Neural progenitor cell (in vitro differentiated cells): Measurements from ENCODE around the gene MAP1LC3B2. TPM values are rescaled to one million over a fixed set of nuclear protein-coding genes. Genes with fewer than 3 reads are reported as not detected.

Experiments used
- DNase-seq: peaks from one replicate; pipeline ENCODE4 v3.0.0-alpha.2; 2016; ENCODE audit warnings: low spot score
- H2AFZ ChIP-seq: fragments of 200-600 bp; sonication (generic); replicated peaks from 2 replicates; pipeline ENCODE4 v1.6.1; 2016; ENCODE audit warnings: antibody characterized with exemption
- H3F3A ChIP-seq: fragments of 200-600 bp; sonication (generic); 2 replicates; pipeline ENCODE4 v1.6.1; 2016; ENCODE audit warnings: antibody characterized with exemption, low read depth
- H3K27ac ChIP-seq: fragments of 200-600 bp; sonication (generic); 2 replicates; pipeline ENCODE4 v1.5.1; 2016; ENCODE audit warnings: mild to moderate bottlenecking
- H3K27me3 ChIP-seq: fragments of 200-600 bp; sonication (generic); 2 replicates; pipeline ENCODE4 v1.6.1; 2016; ENCODE audit warnings: mild to moderate bottlenecking, moderate library complexity
- H3K36me3 ChIP-seq: fragments of 200-600 bp; sonication (generic); 2 replicates; pipeline ENCODE4 v1.5.1; 2016
- H3K4me1 ChIP-seq: fragments of 200-600 bp; sonication (generic); 2 replicates; pipeline ENCODE4 v1.6.1; 2016; ENCODE audit warnings: mixed run types
- H3K4me2 ChIP-seq: fragments of 200-600 bp; sonication (generic); 2 replicates; pipeline ENCODE4 v1.6.1; 2016
- H3K4me3 ChIP-seq: fragments of 200-600 bp; sonication (generic); 2 replicates; pipeline ENCODE4 v1.5.1; 2016
- H3K79me2 ChIP-seq: fragments of 200-600 bp; sonication (generic); 2 replicates; pipeline ENCODE4 v1.6.1; 2016; ENCODE audit warnings: low read depth
- H3K9ac ChIP-seq: fragments of 200-600 bp; sonication (generic); 2 replicates; pipeline ENCODE4 v1.6.1; 2016
- H3K9me3 ChIP-seq: fragments of 200-600 bp; sonication (generic); 2 replicates; pipeline ENCODE4 v1.5.1; 2016; ENCODE audit warnings: low read depth
- H4K20me1 ChIP-seq: fragments of 200-600 bp; sonication (generic); 2 replicates; pipeline ENCODE4 v1.6.1; 2016; ENCODE audit warnings: low read depth
- H3K27ac Mint-ChIP-seq: 3 replicates; pipeline ENCODE4 v1.8.0; 2021; ENCODE audit warnings: mixed read lengths
- H3K27me3 Mint-ChIP-seq: 2 replicates; pipeline ENCODE4 v1.8.0; 2022; ENCODE audit warnings: low read depth, mild to moderate bottlenecking, inconsistent platforms, moderate library complexity, mixed read lengths; ENCODE audit not compliant: insufficient read depth
- H3K36me3 Mint-ChIP-seq: 3 replicates; pipeline ENCODE4 v1.8.0; 2021; ENCODE audit warnings: mixed read lengths
- H3K4me1 Mint-ChIP-seq: 3 replicates; pipeline ENCODE4 v1.8.0; 2021; ENCODE audit warnings: mixed read lengths
- H3K4me3 Mint-ChIP-seq: 3 replicates; pipeline ENCODE4 v1.8.0; 2021; ENCODE audit warnings: mild to moderate bottlenecking, moderate library complexity, mixed read lengths
- H3K9me3 Mint-ChIP-seq: 3 replicates; pipeline ENCODE4 v1.8.0; 2020; ENCODE audit warnings: mixed read lengths
- CTCF ChIP-seq: fragments of 200-600 bp; sonication (generic); IDR thresholded peaks from 2 replicates; pipeline ENCODE4 v1.5.1; 2017; ENCODE audit warnings: antibody characterized with exemption, mild to moderate bottlenecking
- EZH2 ChIP-seq: fragments of 200-600 bp; sonication (generic); IDR thresholded peaks from 2 replicates; pipeline ENCODE4 v1.6.1; 2017; ENCODE audit warnings: antibody characterized with exemption, mild to moderate bottlenecking, moderate library complexity
- EZH2phosphoT487 ChIP-seq: fragments of 200-600 bp; sonication (generic); IDR thresholded peaks from 2 replicates; pipeline ENCODE4 v1.6.1; 2017; ENCODE audit warnings: antibody characterized with exemption
- total RNA-seq: library from RNA; depleted of rRNA; stranded (reverse); fragments of >200 nt; gene quantifications from 2 replicates; pipeline ENCODE4 v1.2.3, GENCODE V29; 2015; ENCODE audit warnings: low replicate concordance

Gene MAP1LC3B2
- total RNA-seq, 1 donor from 2014 or later, result 0.39 TPM

GRCh38 chr12:116529048-116529447 lies 30.1 kb upstream of the MAP1LC3B2 start:
- TF ChIP-seq EZH2, result no peak
- no peak for TF ChIP-seq CTCF
- TF ChIP-seq EZH2phosphoT487, result no peak
- no peak overlapping the region for H3K4me2 ChIP-seq
- H3K27ac Mint-ChIP-seq, result peak overlapping the region; percentile 70

GRCh38 chr12:116529686-116530085 lies 29.5 kb upstream of the MAP1LC3B2 start:
- H3K9ac ChIP-seq, result no peak overlapping the region

More at GRCh38 chr12:116529048-116529447, 30.1 kb upstream of the MAP1LC3B2 start:
- H3F3A ChIP-seq, result peaks cover under 1% of the 10 kb centered on the region
- no peaks in the 10 kb centered on the region for H3K36me3 Mint-ChIP-seq
- H3K4me3 Mint-ChIP-seq, result no peak overlapping the region
- H3K27me3 Mint-ChIP-seq, result peaks cover 4% of the 10 kb centered on the region
- H4K20me1 ChIP-seq, result no peaks in the 10 kb centered on the region
- H3K79me2 ChIP-seq, result no peaks in the 10 kb centered on the region
- H3K36me3 ChIP-seq, result no peaks in the 10 kb centered on the region
- DNase-seq, result no peak
- H3K9me3 Mint-ChIP-seq, result no peaks in the 10 kb centered on the region
- no peak overlapping the region for H2AFZ ChIP-seq
- H3K4me1 Mint-ChIP-seq, result peaks cover 43% of the 10 kb centered on the region
- H3K27ac ChIP-seq, result no peak overlapping the region
- H3K27me3 ChIP-seq, result no peaks in the 10 kb centered on the region
- H3K4me3 ChIP-seq, result no peak overlapping the region
- no peak overlapping the region for H3K9ac ChIP-seq
- peaks cover 16% of the 10 kb centered on the region for H3K4me1 ChIP-seq
- H3K9me3 ChIP-seq, result no peaks in the 10 kb centered on the region

GRCh38 chr12:116532428-116532827 lies 26.8 kb upstream of the MAP1LC3B2 start:
- TF ChIP-seq CTCF (no peak), EZH2 (no peak), EZH2phosphoT487 (no peak)
- Histone ChIP-seq H3K36me3 (no peaks in the 10 kb centered on the region), H3F3A (peaks cover 8% of the 10 kb centered on the region), H2AFZ (no peak overlapping the region), H3K79me2 (no peaks in the 10 kb centered on the region), H3K27me3 (no peaks in the 10 kb centered on the region), H4K20me1 (no peaks in the 10 kb centered on the region), H3K4me2 (peak overlapping the region; percentile 88), H3K4me1 (peaks cover 13% of the 10 kb centered on the region), H3K27ac (no peak overlapping the region), H3K4me3 (no peak overlapping the region), H3K9ac (no peak overlapping the region), H3K9me3 (no peaks in the 10 kb centered on the region)
- Mint-ChIP-seq H3K36me3 (no peaks in the 10 kb centered on the region), H3K9me3 (no peaks in the 10 kb centered on the region), H3K4me1 (peaks cover 52% of the 10 kb centered on the region), H3K4me3 (peak overlapping the region; percentile 97), H3K27me3 (peaks cover 2% of the 10 kb centered on the region), H3K27ac (peak overlapping the region; percentile 76)
- DNase-seq, result no peak

More at GRCh38 chr12:116529686-116530085, 29.5 kb upstream of the MAP1LC3B2 start:
- Mint-ChIP-seq H3K27ac (no peak overlapping the region), H3K9me3 (no peaks in the 10 kb centered on the region), H3K27me3 (peaks cover 4% of the 10 kb centered on the region), H3K36me3 (no peaks in the 10 kb centered on the region), H3K4me1 (peaks cover 43% of the 10 kb centered on the region), H3K4me3 (no peak overlapping the region)
- Histone ChIP-seq H2AFZ (no peak overlapping the region), H3K9me3 (no peaks in the 10 kb centered on the region), H3K4me3 (no peak overlapping the region), H3K4me2 (no peak overlapping the region), H3K27me3 (no peaks in the 10 kb centered on the region), H3K79me2 (no peaks in the 10 kb centered on the region), H3F3A (peaks cover 7% of the 10 kb centered on the region), H3K27ac (no peak overlapping the region), H3K36me3 (no peaks in the 10 kb centered on the region), H4K20me1 (no peaks in the 10 kb centered on the region), H3K4me1 (peaks cover 20% of the 10 kb centered on the region)
- DNase-seq, result no peak
- TF ChIP-seq EZH2phosphoT487 (no peak), CTCF (no peak), EZH2 (no peak)
